ENCODE results near the gene ZNF76. TPM values are rescaled to one million over a fixed set of nuclear protein-coding genes. Genes with fewer than 3 reads are reported as not detected.

ZNF76 gene
- total RNA-seq, 1 donor from 2014 or later: 45.0 TPM

DNA sequence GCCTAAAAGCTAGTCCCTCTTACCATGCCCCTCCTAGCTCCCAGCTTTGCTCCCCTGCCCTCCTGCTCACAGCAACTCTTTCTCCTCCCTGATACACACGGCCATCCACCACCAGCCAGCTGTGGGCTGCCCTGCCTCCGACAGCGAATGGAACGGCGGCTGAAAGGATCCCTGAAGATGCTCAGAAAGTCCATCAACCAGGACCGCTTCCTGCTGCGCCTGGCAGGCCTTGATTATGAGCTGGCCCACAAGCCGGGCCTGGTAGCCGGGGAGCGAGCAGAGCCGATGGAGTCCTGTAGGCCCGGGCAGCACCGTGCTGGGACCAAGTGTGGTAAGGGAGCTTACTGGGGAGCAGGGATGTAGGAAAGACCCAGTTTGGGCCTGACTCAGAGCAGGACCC lies 16.6 kb upstream of the ZNF76 start:
- no peak overlapping the region for H3K27ac Mint-ChIP-seq (ENCODE audit: unreplicated experiment)
- DNase-seq (ENCODE audit: low read depth, low spot score): no peak
- TF ChIP-seq CTCF (conservative IDR thresholded peaks at IDR 0.05): no peak
- no peak overlapping the region for H3K4me3 Mint-ChIP-seq
- no peaks in the 10 kb centered on the region for H3K9me3 Mint-ChIP-seq
- H3K27me3 Mint-ChIP-seq (ENCODE audit: low read depth): no peaks in the 10 kb centered on the region
- H3K4me1 Mint-ChIP-seq: peaks cover 18% of the 10 kb centered on the region
- peaks cover 18% of the 10 kb centered on the region for H3K36me3 Mint-ChIP-seq (ENCODE audit: low read depth)

DNA sequence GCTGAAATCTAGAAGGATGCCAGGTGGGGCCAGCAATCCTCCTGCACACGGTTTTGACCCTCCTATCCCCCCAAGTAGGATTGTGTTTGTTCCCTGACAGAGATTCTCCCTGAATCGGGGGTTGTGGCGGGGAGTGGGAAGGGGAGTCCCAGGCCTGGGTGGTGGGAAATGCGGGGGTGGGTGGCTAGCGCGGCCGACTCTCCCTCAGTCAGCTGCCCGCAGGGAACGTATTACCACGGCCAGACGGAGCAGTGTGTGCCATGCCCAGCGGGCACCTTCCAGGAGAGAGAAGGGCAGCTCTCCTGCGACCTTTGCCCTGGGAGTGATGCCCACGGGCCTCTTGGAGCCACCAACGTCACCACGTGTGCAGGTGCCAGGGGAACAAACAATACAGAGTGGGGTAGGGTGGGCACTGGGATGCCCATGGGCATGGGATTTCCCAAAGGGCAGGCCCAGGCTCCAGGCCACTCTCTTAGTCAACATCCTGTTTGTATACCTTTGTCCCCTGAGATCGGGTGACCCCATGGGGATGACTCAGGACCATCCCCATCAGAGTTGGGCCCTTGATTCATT lies 16.1 kb upstream of the ZNF76 start:
- no peak overlapping the region for H3K4me3 Mint-ChIP-seq
- DNase-seq (ENCODE audit: low read depth, low spot score): no peak
- H3K27ac Mint-ChIP-seq (ENCODE audit: unreplicated experiment): no peak overlapping the region
- peaks cover 18% of the 10 kb centered on the region for H3K36me3 Mint-ChIP-seq (ENCODE audit: low read depth)
- peaks cover 16% of the 10 kb centered on the region for H3K4me1 Mint-ChIP-seq
- H3K9me3 Mint-ChIP-seq: no peaks in the 10 kb centered on the region
- TF ChIP-seq CTCF (conservative IDR thresholded peaks at IDR 0.05): no peak
- H3K27me3 Mint-ChIP-seq (ENCODE audit: low read depth): no peaks in the 10 kb centered on the region

GRCh38 chr6:35244551-35244950 lies 15.0 kb upstream of the ZNF76 start:
- H3K36me3 Mint-ChIP-seq (ENCODE audit: low read depth): peaks cover 18% of the 10 kb centered on the region
- H3K9me3 Mint-ChIP-seq: no peaks in the 10 kb centered on the region
- peak overlapping the region; percentile 24 for H3K27ac Mint-ChIP-seq (ENCODE audit: unreplicated experiment)
- peaks cover 12% of the 10 kb centered on the region for H3K4me1 Mint-ChIP-seq
- DNase-seq (ENCODE audit: low read depth, low spot score): no peak
- no peaks in the 10 kb centered on the region for H3K27me3 Mint-ChIP-seq (ENCODE audit: low read depth)
- no peak for TF ChIP-seq CTCF (conservative IDR thresholded peaks at IDR 0.05)
- no peak overlapping the region for H3K4me3 Mint-ChIP-seq

- H3K27ac Mint-ChIP-seq (ENCODE audit: unreplicated experiment): no peak overlapping the region
- no peaks in the 10 kb centered on the region for H3K9me3 Mint-ChIP-seq
- peaks cover 28% of the 10 kb centered on the region for H3K36me3 Mint-ChIP-seq (ENCODE audit: low read depth)
- H3K4me1 Mint-ChIP-seq: peaks cover 14% of the 10 kb centered on the region
- no peak for DNase-seq (ENCODE audit: low read depth, low spot score)
- TF ChIP-seq CTCF (conservative IDR thresholded peaks at IDR 0.05): no peak
- no peak overlapping the region for H3K4me3 Mint-ChIP-seq
- H3K27me3 Mint-ChIP-seq (ENCODE audit: low read depth): no peaks in the 10 kb centered on the region
Observed at GRCh38 chr6:35247642-35248231, 11.8 kb upstream of the ZNF76 start.

GRCh38 chr6:35248300-35248699 lies 11.2 kb upstream of the ZNF76 start:
- H3K36me3 Mint-ChIP-seq (ENCODE audit: low read depth): peaks cover 28% of the 10 kb centered on the region
- H3K4me3 Mint-ChIP-seq: no peak overlapping the region
- peaks cover 14% of the 10 kb centered on the region for H3K4me1 Mint-ChIP-seq
- no peaks in the 10 kb centered on the region for H3K27me3 Mint-ChIP-seq (ENCODE audit: low read depth)
- no peak for TF ChIP-seq CTCF (conservative IDR thresholded peaks at IDR 0.05)
- DNase-seq (ENCODE audit: low read depth, low spot score): no peak
- H3K27ac Mint-ChIP-seq (ENCODE audit: unreplicated experiment): no peak overlapping the region
- H3K9me3 Mint-ChIP-seq: no peaks in the 10 kb centered on the region

Measured in neural crest cell (in vitro differentiated cells).